GM19455 (cell line): ENCODE data around the gene ARHGAP10.
"Not testable (repeated sequence)": the region's sequence is repeated elsewhere in the genome, so short reads cannot be mapped to it uniquely, and the experiment has no call there.

Source experiments
- ATAC-seq: cut with Tn5 transposase; IDR thresholded peaks from one replicate; pipeline ENCODE4 v1.9.1; 2021; ENCODE audit not compliant: unreplicated experiment

The ARHGAP10 gene

DNA sequence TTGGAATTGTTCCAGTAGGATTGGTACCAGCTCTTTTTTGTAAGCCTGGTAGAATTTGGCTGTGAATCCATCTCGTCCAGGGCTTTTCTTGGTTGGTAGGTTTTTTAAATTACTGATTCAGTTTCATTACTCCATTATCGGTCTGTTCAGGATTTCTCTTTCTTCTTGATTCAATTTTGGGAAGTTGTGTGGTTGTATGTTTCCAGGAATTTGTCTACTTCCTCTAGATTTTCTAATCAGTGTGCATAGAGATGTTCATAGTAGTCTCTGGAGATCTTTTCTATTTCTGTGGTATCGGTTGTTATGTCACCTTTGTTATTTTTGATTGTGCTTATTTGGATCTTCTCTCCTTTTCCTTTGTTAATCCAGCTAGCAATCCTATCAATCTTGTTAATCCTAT is 248.7 kb downstream of the ARHGAP10 start:
- ATAC-seq: no peak

- peak; percentile 94 for ATAC-seq
Observed at GRCh38 chr4:147981305-147981704, 249.4 kb downstream of the ARHGAP10 start.

DNA sequence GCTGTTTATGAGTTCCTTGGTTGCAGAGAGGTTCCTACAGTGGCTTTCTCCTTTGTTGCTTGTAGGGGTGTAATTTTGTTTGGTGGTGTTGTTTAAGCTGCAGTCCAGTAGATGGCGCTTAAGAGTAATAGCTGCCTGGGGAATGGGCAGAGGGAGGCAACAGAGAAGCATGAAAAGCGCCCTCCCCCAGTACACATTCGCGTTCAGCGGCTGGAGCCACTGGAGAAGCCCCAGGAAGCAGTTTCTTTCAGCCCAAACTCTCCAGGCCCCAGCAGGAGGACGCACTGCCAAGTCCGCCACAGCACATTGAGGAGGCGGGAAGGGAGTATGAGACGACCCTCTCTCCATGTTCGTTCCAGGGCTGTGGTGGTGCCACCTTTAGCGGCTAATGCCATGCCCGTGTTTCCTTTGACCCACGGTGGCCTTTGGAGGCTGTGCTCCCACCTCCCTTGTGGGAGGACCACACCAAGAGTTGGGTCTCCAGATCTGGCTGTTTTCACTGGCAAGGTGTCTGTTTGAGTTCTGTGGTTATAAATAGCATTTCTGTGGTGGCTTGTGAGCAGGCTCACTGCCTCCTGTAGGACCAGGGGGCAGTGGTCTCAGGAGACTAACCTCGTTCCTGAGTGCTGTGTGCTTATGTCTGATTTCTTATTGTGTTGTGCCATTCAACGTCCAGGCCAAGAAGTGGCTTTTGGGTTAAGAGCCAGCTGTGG is 252.3 kb downstream of the ARHGAP10 start:
- ATAC-seq: no peak

DNA sequence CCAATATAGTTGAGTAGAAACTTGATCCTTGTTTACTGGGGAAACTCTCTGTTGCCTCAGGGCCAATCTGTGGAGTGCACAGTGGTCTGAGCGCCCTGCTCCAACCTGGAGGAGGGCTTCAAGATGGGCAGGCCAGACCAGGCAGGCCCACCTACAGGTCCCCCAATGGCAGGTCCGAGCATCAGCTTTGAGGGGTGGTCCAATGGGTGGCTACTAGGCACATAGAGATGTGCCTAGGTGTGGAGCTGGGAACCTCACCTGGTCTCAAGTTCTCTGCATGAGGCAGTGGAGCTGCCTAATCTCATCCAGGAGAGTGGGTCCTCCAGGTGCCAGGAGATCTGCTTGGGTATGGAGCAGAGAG is 252.9 kb downstream of the ARHGAP10 start:
- ATAC-seq: no peak

DNA sequence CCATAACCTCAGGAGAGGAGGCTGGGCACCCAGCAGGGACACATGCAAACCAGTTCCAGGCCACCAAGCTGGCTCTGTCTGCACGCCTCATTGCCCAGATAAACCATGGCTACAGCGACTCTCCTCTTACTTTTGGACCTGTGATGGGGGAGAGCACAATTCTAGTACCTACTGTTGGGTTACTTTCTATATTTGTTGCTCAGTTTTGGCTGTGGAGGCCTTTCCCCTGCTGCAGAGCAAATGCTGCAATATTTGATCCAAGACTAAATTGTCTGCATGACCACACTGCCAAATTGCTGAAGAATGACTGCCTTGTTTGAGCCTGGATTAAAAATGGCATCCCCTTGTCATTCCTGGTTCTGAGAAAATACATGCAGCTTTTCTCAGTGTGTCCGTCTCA is 253.5 kb downstream of the ARHGAP10 start:
- no peak for ATAC-seq

DNA sequence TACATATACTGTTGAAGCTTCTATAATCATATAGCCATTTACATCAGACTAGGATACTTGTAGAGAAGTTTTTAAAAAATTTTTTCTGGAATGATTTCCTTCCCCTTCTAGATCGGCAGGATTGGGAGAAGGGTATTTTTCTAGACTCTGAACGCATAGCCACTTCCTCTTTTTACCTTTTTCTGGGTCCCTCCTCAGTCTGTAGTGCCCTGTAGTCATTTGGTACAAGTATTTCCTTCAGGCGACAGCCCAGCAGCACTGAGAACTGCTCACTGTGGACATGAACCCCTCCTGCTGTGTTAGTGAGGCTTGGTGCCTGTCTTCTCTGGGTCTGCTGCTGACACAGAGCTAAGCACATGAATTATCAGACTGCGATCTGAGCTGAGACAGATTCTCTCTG is 255.4 kb downstream of the ARHGAP10 start:
- ATAC-seq: peak; percentile 58

DNA sequence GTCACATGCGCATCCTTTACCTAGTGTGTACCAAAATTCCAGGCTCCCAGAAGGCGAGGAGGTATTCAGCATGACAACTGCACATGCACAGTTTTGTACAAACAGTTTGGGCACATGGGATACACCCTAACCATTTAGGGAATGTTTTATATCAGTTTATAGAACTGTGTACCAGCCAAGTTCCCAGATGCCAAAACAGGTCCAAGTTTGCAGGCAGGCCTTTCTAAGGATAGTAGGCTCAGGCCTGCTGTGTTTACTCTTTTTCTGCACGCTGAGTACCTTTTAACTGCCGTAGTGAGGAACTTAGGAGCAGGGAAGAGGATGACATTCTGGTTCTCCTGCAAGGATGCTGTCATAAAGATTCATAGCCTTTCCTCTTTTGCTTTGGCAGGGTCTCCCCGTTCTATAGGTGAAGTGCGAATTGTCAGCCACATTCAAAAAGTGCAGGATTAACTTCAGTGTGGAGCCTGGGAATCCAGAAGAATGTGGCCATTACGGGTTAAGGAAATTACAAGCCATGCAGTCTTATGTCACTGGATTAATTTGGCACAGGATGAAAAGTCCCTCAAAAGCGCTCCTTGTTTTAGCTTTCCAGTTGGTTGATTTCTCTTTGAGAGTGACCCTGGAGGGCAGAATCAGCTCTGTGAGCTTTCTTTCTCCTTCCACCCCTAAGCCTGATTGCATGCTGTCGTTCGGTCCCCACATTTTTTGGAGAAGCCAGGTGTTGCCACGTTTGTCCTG is 259.8 kb downstream of the ARHGAP10 start:
- ATAC-seq: no peak

- ATAC-seq: no peak
Observed at GRCh38 chr4:147994076-147994475, 262.2 kb downstream of the ARHGAP10 start.

DNA sequence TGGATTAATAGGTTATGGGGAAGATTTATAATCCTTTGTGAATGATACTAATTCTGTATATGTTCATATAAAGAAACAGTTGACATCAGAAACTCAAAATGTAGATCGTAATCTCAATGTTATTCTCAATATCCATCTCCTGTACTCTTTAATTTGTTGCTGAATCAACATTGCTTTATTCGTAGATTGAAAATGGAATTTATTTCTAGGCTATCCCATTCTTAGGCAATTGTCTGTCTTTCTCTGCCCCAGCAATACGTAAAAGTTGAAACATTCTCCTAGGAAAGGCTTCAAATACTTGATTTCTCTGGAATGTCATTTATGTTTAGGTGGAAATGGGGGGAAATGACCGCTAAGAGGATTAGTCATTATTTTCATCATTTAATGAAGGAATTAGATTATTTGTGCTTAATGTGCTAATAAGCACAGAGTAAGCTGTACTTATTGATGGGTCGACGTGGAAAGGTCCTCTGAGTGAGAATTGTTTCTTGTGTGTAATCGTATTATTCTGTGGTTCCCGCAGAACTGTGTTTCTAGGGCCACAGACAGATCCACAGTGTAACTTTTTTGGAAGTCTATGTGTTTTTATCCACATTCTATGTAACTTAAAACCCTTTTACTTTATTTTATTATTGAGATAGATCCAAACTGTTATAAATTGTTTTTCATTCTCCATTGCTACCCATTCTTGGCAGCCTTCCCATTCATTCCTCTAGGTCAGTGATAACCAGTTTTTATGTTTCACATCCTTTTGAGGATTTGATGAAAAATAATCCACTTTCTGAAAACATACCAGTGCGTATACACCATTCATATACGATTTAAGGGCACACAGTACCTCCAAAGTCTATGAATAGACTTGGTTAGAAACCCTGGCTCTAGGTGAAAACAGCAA is 262.9 kb downstream of the ARHGAP10 start:
- ATAC-seq: no peak

DNA sequence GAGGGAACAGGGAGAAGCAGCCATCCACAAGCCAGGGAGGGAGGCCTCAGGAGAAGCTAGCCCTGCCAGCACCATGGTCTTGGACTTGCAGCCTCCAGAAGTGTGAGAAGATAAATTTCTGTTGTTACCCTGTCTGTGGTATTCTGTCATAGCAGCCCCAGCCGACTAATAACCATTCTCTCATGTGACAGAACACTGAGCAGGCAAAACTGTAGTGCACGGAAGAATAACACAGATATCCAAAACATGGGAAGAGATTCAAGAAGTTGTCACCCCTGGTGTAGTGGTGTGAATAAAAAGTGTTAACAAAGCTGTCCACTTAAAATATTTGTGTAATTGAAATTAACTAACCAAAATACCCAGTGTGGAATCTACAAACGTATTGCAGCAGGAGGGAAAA is 265.0 kb downstream of the ARHGAP10 start:
- no peak for ATAC-seq

GRCh38 chr4:148000038-148000437 is 268.1 kb downstream of the ARHGAP10 start:
- not testable (repeated sequence) for ATAC-seq

DNA sequence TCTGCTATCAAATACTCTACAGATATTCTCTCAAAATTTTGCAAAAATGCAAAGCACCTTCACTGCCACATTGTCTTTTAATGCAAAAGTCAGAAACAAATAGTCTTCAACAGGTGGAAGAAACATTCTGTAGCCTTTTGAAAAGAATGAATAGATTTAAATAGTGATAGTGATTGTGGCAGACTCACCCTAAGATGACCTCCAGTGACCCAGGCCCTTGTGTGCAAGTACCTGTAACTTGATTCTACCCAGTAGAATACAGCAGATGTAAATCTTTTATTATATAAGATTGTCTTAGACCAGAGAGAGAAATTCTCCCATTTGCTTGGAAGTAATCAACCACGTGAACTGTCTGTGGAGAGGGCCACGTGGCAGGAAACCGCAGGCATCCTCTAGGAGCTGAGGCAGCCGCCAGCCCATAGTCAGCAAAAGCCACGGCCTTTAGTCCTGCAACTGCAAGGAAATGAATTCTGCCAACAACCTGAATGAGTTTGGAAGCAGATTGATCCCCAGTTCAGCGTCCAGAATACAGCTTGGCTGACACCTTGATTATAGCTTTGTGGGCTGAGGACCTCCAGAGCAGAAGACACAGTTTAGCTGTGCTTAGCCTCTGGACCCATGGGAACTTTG is 272.5 kb downstream of the ARHGAP10 start:
- peak; percentile 60 for ATAC-seq

DNA sequence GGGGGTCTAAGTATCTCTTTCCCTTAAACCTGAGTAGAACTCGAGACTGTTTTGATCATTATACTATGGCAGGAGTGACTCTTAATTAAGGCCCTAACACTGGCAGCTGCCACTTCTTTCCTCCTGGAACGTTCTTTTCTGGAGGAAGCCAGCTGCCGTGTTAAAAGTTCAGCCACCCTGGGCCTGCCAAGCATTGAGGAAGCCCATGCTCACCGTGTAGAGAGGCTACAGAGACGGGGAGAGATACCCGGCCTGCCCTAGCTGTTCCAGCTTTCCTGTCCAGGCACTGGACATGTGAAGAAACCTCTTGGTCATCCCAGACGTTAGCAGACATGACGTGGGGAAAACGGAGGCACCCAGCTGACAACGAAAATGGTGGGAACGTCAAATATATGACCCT is 274.1 kb downstream of the ARHGAP10 start:
- ATAC-seq: no peak

GRCh38 chr4:148007314-148007760 is 275.4 kb downstream of the ARHGAP10 start:
- ATAC-seq: no peak

DNA sequence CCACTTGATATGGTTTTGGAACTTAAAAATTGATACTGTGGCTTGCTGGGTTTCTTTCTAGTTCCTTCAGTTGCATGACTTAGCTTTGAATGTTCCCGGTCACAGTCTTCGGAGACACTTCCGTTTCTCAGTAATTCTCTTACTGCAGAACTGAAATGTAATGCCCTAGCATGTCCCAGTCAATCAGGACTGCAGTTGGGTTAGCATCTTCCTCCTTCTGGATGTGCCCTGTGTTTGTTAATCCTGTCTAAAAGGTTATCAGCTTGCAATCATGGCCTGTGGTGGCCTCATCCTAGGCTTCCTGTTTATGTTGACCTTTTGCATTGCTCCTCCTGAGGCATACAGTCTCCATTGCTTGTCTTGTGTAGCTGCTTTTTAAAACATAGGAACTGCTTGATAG is 275.9 kb downstream of the ARHGAP10 start:
- ATAC-seq: no peak

- ATAC-seq: no peak
Observed at GRCh38 chr4:148015058-148015457, 283.2 kb downstream of the ARHGAP10 start.

GRCh38 chr4:148015468-148015867 is 283.6 kb downstream of the ARHGAP10 start:
- no peak for ATAC-seq

DNA sequence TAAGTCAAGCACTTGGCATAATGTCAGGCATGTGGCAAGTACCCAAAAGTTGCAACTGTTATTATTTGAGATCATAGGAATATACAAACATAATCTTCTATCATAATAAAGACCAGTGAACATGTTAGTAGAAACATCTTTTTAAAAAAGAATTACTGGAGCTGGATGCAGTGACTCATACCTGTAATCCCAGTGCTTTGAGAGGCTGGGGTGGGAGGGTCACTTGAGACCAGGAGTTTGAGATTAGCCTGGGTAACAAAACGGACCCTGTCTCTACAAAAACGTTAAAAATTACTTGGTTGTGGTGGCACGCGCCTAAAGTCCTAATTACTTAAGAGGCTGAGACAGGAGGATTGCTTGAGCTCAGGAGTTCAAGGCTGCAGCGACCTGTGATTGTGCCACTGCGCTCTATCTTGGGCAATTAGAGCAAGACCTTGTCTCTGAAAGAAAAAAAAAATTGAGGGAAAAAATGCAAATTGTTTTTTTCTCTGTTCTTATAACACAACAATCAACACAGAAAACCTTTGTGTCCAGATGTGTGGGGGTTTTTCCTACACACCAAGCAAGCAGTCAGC is 284.3 kb downstream of the ARHGAP10 start:
- no peak for ATAC-seq

GRCh38 chr4:148017801-148018200 is 285.9 kb downstream of the ARHGAP10 start:
- no peak for ATAC-seq

DNA sequence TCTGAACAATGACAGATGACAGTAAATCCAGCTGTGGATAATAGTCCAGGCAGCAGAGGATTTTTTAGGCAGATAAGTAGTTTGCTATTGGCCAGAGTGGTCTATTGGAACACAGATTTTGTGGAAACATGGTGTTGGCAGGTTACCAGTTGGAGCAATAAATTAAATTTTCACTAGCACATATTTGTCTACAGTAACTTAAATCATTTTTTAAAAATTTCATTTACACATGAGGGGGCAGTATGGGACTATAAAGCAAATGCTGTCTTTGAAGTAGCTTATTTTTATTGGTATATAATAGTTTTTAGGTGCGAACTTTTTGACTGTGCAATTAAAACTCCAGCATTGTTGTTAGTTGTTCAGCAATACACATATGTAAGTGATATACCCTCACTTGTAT is 289.8 kb downstream of the ARHGAP10 start:
- ATAC-seq: no peak

- ATAC-seq: no peak
Observed at GRCh38 chr4:148022975-148023374, 291.1 kb downstream of the ARHGAP10 start.
